ENCODE data around the gene NACAD. TPM values are rescaled to one million over a fixed set of nuclear protein-coding genes. Genes with fewer than 3 reads are reported as not detected.

Gene NACAD
- total and polyA plus RNA-seq, 9 donors = 2.3 to 7.9 (median 5.1) TPM

DNA sequence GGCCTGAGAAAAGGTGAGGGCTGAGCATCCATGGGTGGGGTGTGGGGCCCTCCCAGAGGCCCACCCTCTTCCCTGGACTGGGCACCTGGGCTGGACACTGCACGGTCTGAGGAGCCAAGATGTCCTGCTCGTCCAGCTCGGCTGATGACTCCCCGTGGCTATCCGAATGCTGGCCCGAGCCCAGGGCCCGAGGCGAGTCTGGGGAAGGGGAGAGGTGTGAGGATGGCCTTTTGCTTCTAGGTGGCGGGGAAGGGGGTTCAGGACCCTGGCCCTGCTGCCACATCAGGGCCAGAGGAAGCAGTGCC is 7.1 kb downstream of the NACAD start:
- Histone ChIP-seq H3K36me3 (ENCODE audit: control insufficient read depth, insufficient read depth, low read length) (peaks cover 14% of the 10 kb centered on the region), H3K27ac (ENCODE audit: low read length) (no peak overlapping the region), H3K9me3 (replicated peaks; ENCODE audit: control insufficient read depth, low read depth, low read length) (no peaks in the 10 kb centered on the region), H3K4me3 (ENCODE audit: low read length) (no peak overlapping the region), H3K4me1 (ENCODE audit: control insufficient read depth, insufficient read depth, low read length) (no peaks in the 10 kb centered on the region), H3K27me3 (ENCODE audit: control insufficient read depth, insufficient read depth, low read length) (no peaks in the 10 kb centered on the region)
- no peak for DNase-seq
- WGBS (ENCODE audit: insufficient coverage) = 86% methylated on average over 8 of the region's 9 CpGs

DNA sequence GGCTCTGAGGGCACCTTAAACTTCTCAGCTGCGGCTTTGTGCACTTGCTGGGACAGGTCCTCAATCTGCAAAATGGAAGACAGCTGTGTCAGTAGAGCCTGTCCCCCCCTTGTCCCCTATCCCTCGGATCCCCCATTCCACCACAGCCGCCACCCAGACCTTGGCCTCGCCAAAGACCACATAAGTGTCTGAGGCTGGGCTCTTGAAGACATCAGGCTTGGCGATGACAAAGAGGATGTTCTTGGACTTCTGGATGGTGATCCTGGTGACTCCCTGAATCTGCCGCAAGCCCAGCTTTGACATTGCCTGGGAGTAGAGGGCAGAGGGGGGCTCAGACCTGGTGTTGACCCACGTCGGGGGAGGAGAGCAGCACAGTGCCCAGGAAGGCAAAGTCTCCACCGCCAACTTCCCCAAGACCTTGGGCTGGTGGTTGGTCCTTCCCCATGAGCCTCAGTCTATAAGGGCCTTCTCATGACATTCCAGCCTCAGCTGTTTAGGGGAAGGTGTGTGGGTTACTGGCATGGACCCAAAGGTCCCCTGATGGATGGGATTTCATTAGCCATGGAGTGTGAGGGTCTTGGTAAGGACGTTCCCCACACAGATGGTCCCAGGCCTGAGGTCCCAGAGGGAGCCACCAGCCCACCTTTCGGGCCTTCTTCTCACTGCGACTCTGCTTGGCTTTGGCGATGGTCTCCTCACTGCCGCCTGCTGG is 7.7 kb downstream of the NACAD start:
- Histone ChIP-seq H3K9me3 (replicated peaks; ENCODE audit: control insufficient read depth, low read depth, low read length) (no peaks in the 10 kb centered on the region), H3K36me3 (ENCODE audit: control insufficient read depth, insufficient read depth, low read length) (peaks cover 19% of the 10 kb centered on the region), H3K4me1 (ENCODE audit: control insufficient read depth, insufficient read depth, low read length) (no peaks in the 10 kb centered on the region), H3K4me3 (ENCODE audit: low read length) (no peak overlapping the region), H3K27me3 (ENCODE audit: control insufficient read depth, insufficient read depth, low read length) (no peaks in the 10 kb centered on the region), H3K27ac (ENCODE audit: low read length) (no peak overlapping the region)
- no peak for DNase-seq
- WGBS (ENCODE audit: insufficient coverage) = 85% methylated on average over 5 of the region's 14 CpGs

DNA sequence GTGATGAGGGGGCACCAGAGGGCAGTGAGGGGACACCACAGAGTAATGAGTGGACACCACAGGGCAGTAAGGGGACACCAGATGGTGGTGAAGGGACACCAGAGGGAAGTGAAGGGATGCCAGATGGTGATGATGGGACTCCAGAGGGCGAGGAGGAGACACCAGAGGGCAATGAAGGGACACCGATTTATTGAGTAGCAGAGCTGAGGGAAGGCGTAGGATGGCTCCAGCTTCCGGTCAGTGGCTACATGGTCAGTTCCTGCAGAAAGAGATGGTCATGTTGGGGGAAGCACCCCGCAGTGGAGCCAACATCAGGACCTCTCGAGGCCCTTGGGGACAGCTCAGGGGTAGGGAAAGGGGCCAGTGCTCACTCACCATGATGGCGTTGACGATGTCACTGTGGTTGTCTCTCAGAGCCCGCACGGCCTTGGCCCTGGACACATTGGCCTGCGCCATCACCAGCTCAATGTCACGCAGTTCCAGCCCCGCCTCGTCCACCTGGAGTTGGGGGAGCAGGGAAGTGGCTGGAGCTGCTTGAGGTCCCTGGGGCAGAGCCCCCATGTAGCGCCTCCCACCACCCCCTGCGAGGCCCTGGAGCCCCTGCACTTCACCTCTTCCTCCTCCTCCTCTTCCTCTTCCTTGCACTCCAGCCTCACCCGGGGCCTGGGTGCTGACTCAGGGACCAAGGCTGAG is 8.4 kb downstream of the NACAD start:
- Histone ChIP-seq H3K4me1 (ENCODE audit: control insufficient read depth, insufficient read depth, low read length) (no peaks in the 10 kb centered on the region), H3K27ac (ENCODE audit: low read length) (no peak overlapping the region), H3K36me3 (ENCODE audit: control insufficient read depth, insufficient read depth, low read length) (peaks cover 26% of the 10 kb centered on the region), H3K9me3 (replicated peaks; ENCODE audit: control insufficient read depth, low read depth, low read length) (no peaks in the 10 kb centered on the region), H3K27me3 (ENCODE audit: control insufficient read depth, insufficient read depth, low read length) (no peaks in the 10 kb centered on the region), H3K4me3 (ENCODE audit: low read length) (no peak overlapping the region)
- DNase-seq = no peak
- 95% methylated on average over 17 of the region's 17 CpGs for WGBS (ENCODE audit: insufficient coverage)

DNA sequence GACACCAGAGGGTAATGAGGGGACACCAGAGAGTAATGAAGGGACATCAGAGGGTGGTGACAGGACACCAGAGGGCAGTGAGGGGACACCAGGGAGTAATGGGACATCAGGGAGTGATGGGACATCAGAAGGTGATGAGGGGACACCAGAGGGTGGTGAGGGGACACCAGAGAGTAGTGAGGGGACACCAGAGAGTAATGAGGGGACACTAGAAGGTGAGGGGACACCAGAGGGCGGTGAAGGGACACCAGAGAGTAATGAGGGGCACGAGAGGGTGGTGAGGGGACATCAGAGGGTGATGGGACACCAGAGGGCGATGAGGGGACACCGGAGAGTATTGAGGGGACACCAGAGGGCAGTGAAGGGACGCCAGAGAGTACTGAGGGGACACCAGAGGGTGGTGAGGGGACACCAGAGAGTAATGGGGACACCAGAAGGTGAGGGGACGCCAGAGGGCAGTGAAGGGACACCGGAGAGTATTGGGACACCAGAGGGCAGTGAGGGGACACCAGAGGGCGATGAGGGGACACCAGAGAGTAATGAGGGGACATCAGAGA is 10.6 kb downstream of the NACAD start:
- H3K4me1 ChIP-seq (ENCODE audit: control insufficient read depth, insufficient read depth, low read length) = no peaks in the 10 kb centered on the region
- no peaks in the 10 kb centered on the region for H3K27me3 ChIP-seq (ENCODE audit: control insufficient read depth, insufficient read depth, low read length)
- no peak overlapping the region for H3K27ac ChIP-seq (ENCODE audit: low read length)
- H3K36me3 ChIP-seq (ENCODE audit: control insufficient read depth, insufficient read depth, low read length) = peaks cover 48% of the 10 kb centered on the region
- DNase-seq = no peak
- WGBS (ENCODE audit: insufficient coverage) = 90% methylated on average over 8 of the region's 8 CpGs
- H3K9me3 ChIP-seq (replicated peaks; ENCODE audit: control insufficient read depth, low read depth, low read length) = no peaks in the 10 kb centered on the region
- H3K4me3 ChIP-seq (ENCODE audit: low read length) = no peak overlapping the region

DNA sequence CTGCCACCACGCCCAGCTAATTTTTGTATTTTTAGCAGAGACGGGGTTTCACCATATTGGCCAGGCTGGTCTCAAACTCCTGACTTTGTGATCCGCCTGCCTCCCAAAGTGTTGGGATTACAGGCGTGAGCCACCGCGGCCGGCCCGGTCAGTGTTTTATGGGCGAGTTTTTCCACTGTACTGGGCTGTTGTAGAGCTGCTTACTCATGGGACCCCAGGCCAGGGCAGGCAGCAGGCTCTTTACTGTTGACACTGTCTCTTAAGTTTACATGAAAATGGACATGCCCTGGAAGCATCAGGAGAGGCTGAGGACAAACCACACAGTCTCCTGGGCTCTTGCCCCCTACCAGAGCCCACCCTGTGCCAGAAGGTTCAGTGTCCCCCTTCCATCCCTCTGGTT is 11.2 kb downstream of the NACAD start:
- Histone ChIP-seq H3K36me3 (ENCODE audit: control insufficient read depth, insufficient read depth, low read length) (peaks cover 52% of the 10 kb centered on the region), H3K4me1 (ENCODE audit: control insufficient read depth, insufficient read depth, low read length) (no peaks in the 10 kb centered on the region), H3K9me3 (replicated peaks; ENCODE audit: control insufficient read depth, low read depth, low read length) (no peaks in the 10 kb centered on the region), H3K4me3 (ENCODE audit: low read length) (no peak overlapping the region), H3K27ac (ENCODE audit: low read length) (no peak overlapping the region), H3K27me3 (ENCODE audit: control insufficient read depth, insufficient read depth, low read length) (no peaks in the 10 kb centered on the region)
- WGBS (ENCODE audit: insufficient coverage) = 89% methylated on average over 8 of the region's 9 CpGs
- no peak for DNase-seq

DNA sequence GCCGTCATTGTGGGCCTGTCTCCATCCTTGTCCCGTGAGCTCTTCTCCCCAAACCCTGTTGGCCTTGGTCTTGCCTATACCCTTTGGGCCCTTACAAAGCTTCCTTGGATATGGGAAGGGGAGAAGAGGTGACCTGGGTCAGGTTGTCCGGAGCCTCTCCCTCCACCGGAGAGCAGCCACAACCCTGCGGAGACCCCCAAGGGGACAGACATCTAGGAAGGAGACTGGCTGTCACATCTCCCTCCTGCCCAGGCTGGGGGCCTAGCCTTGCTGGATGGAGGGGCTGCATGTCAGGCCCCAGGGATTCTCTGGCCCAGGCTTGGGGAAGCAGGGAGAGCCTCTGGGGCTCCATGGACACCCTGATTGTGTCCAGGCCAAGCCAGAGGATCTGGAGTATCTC is 11.8 kb downstream of the NACAD start:
- no peaks in the 10 kb centered on the region for H3K27me3 ChIP-seq (ENCODE audit: control insufficient read depth, insufficient read depth, low read length)
- no peak overlapping the region for H3K27ac ChIP-seq (ENCODE audit: low read length)
- 78% methylated on average over 4 of the region's 5 CpGs for WGBS (ENCODE audit: insufficient coverage)
- H3K4me1 ChIP-seq (ENCODE audit: control insufficient read depth, insufficient read depth, low read length) = no peaks in the 10 kb centered on the region
- no peak overlapping the region for H3K4me3 ChIP-seq (ENCODE audit: low read length)
- H3K9me3 ChIP-seq (replicated peaks; ENCODE audit: control insufficient read depth, low read depth, low read length) = no peaks in the 10 kb centered on the region
- peaks cover 56% of the 10 kb centered on the region for H3K36me3 ChIP-seq (ENCODE audit: control insufficient read depth, insufficient read depth, low read length)
- DNase-seq = no peak

DNA sequence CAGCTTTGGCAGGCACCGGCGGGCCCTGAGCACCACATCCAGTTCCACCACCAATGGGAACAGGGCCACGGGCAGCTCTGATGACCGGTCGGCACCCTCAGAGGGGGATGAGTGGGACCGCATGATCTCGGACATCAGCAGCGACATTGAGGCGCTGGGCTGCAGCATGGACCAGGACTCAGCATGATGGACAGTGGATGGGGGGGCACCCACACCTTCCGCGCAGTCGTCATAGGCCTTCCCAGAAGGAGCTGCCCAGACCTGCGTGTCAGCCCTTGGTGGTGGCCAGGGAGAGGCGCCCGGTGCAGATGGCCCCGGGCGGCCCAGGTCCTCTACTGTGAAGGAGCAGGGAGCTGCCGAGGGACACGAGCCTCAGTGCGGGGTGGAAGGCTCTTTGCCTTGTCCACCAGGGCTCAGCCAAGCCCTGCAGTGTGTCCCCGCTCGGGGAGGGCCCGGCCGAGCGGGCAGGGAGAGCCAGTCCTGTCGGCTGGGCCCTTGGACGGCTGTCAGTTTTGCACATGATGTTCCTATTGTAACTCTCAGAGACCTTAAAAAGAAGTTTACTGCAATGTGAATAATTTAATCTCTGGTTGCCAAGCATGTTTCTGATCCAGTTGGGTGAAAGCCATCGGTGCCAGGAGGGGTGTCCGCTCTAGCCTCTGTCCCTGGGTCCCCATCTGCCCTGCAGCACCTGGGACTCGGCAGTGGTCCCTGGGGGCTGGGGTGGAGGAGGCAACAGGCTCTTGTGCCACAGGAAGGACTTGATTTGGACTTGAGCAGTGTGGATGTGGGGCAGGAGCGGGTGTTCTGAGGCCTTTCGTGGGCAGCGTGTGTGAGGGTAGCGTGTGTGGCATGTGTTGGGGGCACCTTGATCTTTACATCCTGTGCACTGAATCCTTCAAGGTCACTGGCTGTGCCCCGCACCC is 12.6 kb downstream of the NACAD start:
- H3K27ac ChIP-seq (ENCODE audit: low read length) = no peak overlapping the region
- no peaks in the 10 kb centered on the region for H3K9me3 ChIP-seq (replicated peaks; ENCODE audit: control insufficient read depth, low read depth, low read length)
- DNase-seq = no peak
- H3K4me1 ChIP-seq (ENCODE audit: control insufficient read depth, insufficient read depth, low read length) = no peaks in the 10 kb centered on the region
- WGBS (ENCODE audit: insufficient coverage) = 93% methylated on average over 23 of the region's 35 CpGs
- H3K27me3 ChIP-seq (ENCODE audit: control insufficient read depth, insufficient read depth, low read length) = no peaks in the 10 kb centered on the region
- no peak overlapping the region for H3K4me3 ChIP-seq (ENCODE audit: low read length)
- H3K36me3 ChIP-seq (ENCODE audit: control insufficient read depth, insufficient read depth, low read length) = peaks cover 63% of the 10 kb centered on the region

DNA sequence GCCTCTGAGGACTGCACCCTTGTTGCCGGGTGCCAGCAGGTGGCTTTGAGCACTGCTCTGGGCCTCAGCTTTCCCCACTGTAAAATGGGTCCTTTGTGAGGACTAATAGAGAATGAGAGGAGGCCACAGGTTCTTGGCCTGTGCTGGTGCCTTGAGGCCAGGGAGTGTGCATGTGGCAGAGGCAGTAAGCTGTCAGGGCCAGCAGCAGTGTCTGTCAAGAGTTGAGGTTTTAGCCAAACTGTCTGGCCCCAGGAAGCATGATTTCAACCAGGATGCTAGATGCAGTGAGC is 13.5 kb downstream of the NACAD start:
- Histone ChIP-seq H3K4me1 (ENCODE audit: control insufficient read depth, insufficient read depth, low read length) (no peaks in the 10 kb centered on the region), H3K27me3 (ENCODE audit: control insufficient read depth, insufficient read depth, low read length) (no peaks in the 10 kb centered on the region), H3K27ac (ENCODE audit: low read length) (no peak overlapping the region), H3K36me3 (ENCODE audit: control insufficient read depth, insufficient read depth, low read length) (peaks cover 71% of the 10 kb centered on the region), H3K9me3 (replicated peaks; ENCODE audit: control insufficient read depth, low read depth, low read length) (no peaks in the 10 kb centered on the region), H3K4me3 (ENCODE audit: low read length) (no peak overlapping the region)
- 80% methylated on average over 1 of the region's 1 CpG for WGBS (ENCODE audit: insufficient coverage)
- DNase-seq = no peak

DNA sequence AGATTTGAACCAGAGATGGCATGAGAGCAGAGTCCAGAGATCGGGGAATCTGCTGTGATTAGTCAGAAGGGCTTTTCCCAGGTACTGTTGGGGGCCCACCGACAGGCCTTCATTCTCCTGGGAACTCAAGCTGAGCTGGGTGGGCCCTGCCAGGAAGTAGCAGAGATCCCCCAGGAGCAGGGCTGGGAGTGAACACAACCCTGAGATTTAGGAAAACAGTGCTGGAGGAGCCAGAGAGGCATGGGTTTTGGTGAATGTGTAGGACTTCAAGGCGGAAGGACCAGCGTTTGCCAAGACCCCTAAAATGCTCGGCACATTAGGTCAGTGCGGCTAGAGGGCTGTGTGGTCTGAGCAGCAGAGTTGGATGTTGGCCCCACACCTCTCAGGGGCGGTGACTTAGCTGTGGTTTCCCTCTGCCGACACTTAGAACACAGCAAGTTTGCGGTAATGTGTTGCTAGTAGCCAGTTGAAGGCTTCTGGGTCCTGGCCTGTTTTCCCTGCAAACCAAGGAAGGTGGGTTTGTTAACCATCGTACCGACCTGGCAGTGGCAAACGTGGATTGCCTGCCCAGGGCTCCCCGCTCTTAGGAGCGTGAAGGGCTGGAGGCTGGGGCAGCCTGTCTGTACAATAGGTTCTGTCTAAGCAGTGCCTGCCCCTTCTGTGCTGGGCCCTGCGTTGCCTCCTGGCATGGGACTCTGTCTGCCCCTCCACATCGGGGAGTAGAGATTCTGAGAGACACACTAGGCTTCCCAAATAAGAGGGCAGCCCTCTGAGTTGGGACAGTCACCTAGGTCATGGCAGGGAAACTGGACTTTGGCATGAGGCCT is 14.0 kb downstream of the NACAD start:
- 87% methylated on average over 16 of the region's 16 CpGs for WGBS (ENCODE audit: insufficient coverage)
- Histone ChIP-seq H3K36me3 (ENCODE audit: control insufficient read depth, insufficient read depth, low read length) (peaks cover 76% of the 10 kb centered on the region), H3K9me3 (replicated peaks; ENCODE audit: control insufficient read depth, low read depth, low read length) (no peaks in the 10 kb centered on the region), H3K4me3 (ENCODE audit: low read length) (no peak overlapping the region), H3K4me1 (ENCODE audit: control insufficient read depth, insufficient read depth, low read length) (no peaks in the 10 kb centered on the region), H3K27ac (ENCODE audit: low read length) (no peak overlapping the region), H3K27me3 (ENCODE audit: control insufficient read depth, insufficient read depth, low read length) (no peaks in the 10 kb centered on the region)
- DNase-seq = no peak
